ENCODE measurements around the gene RBP7.
"Not testable (repeated sequence)": the region's sequence is repeated elsewhere in the genome, so short reads cannot be mapped to it uniquely, and the experiment has no call there.

The RBP7 gene

DNA sequence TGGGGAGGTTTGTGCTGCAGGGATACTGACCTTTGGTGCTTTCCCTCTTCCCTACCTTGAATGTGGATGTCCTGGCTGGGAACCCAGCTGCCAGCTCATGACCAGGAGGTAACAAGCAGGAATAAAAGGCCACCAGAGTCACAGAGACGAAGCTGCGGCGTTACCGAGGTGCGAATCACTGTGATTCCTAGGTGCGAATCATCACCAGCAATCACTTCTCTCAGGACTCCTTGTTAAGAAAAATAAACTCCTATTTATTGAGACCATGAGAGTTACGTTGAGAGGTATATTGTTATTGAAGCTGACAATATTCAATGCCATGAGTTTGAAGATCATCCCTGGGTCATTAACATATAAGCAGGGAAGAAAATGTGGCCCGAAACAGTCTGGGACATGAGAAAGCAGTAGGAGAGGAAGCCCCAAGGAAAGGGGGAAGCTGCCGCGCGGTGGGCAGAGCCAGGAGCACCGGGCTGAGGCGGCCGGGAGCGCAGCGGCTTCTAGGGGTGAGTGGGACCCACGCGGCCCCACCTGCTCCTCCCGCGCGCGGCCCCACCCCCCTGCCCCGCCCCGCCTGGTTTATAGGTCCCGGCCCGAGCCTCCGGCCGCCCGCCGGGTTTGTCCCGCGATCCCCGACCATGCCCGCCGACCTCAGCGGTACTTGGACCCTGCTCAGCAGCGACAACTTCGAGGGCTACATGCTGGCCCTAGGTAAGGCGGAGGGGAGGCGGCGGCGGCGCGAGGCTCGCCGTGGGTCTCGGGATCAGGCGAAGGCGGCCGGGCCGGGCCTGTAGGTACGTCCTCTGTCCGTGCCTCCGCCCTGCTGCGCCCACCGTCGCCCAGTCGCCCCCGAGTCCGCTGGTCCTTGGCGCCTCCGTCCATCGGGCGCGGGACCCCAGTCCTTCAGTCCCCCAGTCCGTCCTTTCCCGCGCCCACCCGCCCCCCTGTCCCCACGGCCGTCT lies at the start of gene RBP7:
Gene RBP7 (plus strand): TSS at position 605 of the 959 bp plus-strand sequence. CDS start 31 bp downstream, at position 636.
- DNase-seq = no peak

DNA sequence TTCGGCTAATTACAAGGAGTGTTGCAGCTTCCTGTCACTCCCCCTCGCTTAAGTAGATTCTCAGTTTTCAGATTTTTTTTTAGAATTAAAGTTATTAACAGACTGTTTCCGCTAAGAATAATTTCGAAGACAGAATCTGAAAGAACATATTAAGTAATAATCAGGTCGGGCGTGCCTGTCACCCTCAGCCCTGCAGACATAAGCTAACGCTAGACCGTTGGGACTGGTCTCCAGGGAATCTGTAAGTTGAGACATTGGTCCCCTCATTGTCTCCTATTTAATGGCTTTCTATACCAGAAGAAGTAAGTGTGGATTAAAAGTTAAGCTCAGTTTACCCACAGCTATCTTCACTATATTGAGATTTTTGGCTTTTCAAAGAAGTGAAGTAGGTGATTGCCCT lies 39.3 kb upstream of the RBP7 start:
- DNase-seq = peak; percentile 10

DNA sequence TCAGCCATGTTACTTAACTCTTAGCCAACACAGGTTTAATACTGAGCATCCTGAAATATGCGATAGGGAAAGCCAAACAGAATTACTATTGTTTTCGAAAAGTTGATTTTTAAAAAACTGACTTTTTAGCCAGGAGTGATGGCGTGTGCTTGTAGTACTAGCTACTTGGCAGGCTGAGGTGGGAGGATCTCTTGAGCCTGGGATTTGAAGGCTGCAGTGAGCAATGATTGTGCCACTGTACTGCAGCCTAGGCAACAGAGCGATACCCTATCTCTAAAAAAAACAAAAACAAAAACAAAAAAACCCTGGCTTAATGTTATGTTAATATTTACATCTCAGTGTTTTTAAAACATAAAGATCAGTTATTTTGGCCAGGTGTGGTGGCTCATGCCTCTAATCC lies 37.0 kb upstream of the RBP7 start:
- no peak for DNase-seq

DNA sequence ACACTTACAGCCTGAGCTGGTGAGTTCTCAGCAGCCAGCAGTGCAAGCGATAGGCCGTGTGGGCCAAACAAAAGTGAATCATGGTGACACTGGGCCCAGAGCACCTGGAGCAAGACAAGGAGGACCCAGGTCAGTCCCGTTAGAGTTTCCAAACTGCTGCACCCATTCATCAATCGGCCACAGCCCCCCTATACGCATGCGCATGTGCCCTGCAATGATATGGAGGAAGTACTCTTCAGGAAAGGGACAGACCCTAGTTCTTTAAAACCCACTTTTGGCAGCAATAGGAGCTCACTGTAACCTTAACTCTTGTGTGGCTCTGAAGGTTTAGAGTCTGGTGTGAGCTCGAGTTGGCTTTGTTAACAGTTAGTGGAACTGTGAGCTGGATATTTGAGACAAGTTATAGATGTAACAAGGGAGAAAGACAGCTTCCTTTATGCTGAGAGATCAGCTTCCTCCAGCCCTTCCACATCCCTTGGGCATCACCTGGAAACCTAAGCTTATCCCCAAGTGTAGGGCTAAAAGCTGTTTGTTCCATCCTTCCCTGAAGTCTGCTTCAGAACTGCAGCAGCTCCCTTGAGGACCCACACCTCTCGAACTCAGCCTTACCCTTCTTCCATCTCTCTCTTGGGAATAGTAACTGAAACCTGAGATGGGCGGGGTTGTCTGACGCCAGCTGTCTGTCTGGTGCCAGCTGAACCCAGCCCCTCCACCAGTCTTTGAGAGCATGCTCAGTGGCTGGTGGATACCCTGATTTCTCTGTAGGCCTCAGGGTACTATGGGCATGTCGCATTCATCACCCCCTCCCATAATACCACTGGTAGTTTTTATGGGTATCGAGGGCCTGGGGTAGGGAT lies 36.1 kb upstream of the RBP7 start:
- peak; percentile 74 for DNase-seq

DNA sequence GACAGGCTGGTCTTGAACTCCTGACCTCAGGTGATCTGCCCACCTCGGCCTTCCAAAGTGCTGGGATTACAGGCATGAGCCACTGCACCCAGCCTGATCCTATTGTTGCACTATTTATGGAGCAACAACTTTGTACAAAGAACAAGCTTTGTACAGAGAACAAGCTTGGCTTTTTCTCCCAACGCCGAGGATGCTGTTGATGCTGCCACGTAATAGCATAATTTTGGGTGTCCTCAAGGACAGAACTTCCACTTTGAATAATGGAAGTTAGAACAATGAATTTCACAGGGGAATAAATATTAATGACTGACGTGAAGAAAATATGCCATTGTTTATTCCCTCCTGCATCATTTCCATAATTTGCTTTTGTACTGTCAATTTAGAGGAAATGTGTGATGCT lies 12.8 kb upstream of the RBP7 start:
- DNase-seq = no peak

DNA sequence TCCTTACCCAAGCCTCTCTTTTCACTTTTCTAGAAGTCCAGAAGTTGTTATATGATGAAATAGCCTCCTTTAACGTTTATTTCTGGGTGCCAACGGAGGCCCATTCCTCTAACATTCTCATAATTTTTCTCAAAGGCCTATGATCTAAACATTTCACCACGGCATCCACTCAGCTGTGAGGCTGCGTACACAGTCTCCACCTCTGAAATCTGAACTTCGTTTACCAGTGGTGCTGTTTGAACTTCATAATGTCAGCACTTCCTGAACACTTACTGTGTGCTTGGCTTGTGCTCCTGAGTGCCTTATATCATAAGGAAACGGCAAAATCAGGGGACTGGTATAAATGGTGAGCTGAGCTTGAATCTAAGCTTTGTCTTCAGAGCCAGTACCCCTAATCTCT lies 12.0 kb upstream of the RBP7 start:
- DNase-seq = no peak

DNA sequence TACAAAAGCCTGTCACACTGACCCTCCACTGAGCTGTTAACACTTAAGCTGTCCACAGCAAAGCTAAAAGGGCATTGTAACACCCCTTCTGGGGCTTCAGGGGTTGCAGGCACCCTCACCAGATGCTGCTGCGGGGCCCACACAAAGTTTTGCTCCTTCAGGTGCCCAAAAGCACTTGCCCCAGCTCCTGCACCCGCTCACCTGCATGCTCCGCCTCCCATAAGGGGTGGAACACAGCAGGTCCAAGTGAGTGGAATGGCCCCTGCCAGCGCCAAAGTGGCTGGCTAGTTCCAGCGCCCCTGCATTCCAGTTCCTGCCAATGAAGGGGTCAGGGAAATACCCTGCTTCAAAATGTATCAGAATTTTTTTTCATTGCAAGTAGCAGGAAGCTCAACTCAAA lies 7.3 kb upstream of the RBP7 start:
- no peak for DNase-seq

DNA sequence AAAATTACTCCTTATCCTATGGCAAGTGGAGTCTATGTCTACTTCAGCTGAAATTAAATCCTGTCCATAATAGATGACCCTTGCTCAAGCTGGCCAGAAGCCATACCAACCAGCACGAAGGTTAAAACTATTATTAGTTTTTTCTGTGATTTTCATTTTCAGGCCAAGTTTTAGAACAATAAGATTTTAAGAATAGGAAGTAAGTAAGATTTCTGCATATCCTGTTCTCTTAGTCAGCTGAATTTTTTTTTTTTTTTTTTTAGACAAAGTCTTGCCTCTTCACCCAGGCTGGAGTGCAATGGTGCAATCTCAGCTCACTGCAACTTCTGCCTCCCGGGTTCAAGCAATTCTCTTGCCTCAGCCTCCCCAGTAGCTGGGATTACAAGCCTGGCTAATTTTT lies 6.1 kb upstream of the RBP7 start:
- DNase-seq = no peak

DNA sequence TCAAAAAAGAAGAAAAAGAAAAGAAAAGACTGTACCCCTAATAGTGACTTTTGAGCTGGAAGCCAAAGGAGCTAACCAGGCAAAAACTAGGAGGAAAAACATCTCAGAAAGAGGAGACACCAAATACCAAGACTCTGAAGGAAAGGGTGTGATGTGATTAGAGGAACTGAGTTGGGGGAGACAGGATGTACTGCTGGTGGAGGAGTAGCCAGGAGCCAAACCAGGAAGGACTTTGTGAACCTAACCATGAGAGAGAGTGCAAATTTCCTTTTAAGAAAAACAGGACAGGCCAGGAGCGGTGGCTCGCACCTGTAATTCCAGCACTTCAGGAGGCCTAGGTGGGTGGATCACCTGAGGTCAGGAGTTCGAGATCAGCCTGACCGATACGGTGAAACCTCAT lies 4.1 kb upstream of the RBP7 start:
- no peak for DNase-seq

DNA sequence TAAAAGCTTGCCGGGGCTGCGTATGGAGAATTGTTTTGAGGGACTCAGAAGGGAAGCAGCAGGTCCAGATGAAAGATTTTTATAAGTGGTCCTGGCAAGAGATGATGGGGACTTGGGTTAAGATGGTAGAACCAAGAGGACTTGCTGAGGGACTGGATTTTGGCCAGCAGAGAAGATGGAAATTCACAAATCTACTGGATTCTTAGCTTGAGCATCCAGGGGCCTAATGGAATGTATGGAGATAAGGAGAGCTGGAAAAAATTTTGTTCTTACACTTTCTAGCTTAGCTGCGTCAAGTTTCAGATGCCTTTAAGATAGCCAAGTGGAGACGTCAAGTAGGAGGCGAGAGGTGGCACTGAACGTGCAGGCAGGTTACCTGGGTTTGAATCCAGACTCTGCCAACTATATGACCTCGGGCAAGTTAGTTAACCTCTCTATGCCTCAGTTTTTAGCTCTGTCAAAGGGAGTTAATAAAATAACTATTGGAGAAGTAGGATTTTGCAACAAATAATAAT lies 3.4 kb upstream of the RBP7 start:
- no peak for DNase-seq

DNA sequence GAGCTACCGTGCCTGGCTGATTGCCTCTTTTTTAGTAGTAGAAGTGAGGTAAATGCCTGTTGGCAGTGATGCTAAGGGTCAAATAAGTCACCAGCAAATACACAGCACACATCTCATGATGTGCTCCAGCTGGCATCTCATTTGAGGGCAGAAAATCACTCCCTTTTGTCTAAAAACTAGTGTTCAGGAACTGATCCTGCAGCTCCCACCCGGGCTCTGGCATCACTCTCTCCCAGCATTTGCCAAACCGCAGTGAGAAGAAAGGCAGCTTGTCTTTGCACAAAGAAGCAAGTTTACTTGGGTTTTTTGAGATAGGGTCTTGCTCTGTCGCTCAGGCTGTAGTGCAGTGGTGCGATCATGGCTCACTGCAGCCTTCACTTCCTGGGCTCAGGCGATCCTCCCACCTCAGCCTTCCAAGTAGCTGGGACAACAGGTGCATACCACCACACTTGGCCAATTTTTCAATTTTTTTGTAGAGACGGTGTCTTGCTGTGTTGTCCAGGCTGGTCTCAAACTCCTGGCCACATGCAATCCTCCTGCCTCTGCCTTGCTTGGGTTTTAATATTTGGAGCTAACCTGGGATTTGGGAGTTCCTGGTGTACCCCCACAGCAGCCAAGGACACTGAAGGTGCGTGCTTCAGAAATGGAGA lies 4.1 kb downstream of the RBP7 start:
- DNase-seq = no peak

DNA sequence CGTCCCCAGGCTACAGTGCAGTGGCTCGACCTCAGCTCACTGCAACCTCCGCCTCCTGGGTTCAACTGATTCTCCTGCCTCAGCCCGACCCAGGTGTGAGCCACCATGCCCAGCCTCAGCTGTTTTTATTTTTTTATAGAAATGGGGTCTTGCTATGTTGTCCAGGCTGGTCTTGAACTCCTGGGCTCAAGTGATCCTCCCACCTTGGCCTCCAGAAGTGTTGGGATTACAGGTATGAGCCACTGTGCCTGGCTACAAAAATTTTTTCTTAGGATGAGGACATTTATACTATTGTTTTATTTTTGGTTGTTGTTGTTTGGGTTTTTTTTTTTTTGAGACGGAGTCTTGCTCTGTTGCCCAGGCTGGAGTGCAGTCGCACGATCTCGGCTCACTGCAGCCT lies 8.2 kb downstream of the RBP7 start:
- not testable (repeated sequence) for DNase-seq

DNA sequence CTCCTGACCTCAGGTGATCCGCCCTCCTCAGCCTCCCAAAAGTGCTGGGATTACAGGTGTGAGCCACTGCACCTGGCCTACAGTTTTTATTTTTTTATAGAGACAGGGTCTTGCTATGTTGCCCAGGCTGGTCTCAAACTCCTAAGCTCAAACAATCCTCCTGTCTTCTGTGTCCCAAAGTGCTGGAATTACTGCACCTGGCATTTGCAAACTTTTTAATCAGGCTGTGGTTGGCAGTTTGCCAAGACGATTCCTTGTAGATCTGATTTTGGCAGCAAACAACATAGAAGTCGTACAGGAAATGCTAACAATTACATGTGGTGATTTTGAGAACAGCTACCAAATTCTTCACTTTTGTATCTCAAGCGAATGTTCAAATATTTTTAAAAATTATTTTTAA lies 10.1 kb downstream of the RBP7 start:
- DNase-seq = no peak

DNA sequence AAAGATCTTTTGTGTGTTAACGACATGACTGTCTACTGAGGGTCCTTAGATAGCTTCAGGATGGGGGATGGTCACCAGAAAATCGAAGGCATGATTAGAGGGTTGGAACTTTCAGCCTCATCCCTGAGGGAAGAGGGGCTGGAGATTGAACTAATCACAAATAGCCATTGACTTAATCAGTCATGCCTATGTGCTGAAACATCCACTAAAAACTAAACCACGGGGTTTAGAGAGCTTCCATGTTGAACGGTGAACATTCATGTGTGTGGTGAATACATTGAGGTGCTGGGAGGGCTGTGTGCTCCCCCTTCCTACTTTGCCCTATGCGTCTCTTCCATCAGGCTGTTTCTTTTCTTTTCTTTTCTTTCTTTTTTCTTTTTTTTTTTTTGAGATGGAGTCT lies 17.0 kb downstream of the RBP7 start:
- DNase-seq = no peak

DNA sequence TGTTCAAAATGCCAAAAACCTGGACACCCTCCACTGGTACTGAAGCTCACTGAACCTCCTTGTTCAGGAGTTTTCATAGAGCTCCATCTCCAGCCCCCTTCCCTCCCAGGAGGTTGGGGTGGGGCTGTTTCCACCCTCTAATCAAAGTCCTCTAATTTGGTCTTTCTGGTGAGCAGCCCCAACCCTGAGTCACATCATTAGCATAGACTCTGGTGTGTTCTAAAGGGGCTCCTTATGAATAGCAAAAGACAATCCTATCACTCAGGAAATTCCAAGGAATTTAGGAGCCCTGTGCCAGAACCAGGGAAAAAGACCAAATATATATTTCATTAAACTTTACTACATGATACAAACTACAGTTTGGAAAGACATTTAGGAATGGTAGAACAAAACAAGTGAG lies 22.5 kb downstream of the RBP7 start:
- no peak for DNase-seq

DNA sequence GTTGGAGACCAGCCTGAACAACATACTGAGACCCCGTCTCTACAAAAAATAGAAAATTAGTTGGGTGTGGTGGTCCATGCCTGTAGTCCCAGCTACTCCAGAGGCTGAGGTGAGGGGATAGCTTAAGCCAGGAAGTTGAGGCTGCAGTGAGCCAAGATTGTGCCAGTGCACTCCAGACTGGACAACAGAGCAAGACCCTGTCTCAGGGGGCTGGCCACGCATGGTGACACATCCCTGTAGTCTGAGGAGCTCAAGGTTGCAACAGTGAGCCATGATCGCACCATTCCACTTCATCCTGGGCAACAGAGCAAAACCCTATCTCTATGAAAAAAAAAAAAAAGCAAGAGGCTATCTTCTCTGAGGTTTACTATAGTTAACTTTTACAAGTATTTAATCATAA lies 23.1 kb downstream of the RBP7 start:
- DNase-seq = no peak

DNA sequence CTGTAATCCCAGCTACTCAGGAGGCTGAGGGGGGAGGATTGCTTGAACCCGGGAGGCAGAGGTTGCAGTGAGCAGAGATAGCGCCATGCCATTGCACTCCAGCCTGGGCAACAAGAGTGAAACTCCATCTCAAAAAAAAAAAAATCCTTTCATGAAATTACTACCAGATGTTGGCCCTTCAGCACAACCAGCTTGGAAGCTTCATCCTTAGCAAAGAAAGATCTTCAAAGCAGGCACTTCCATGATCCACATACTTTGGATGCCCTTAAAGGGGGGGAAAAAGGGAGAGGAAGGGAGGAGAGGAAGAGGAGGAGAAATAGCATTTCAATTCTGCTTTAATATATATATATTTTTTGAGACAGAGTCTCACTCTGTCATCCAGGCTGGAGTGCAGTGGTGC lies 23.6 kb downstream of the RBP7 start:
- DNase-seq = not testable (repeated sequence)

DNA sequence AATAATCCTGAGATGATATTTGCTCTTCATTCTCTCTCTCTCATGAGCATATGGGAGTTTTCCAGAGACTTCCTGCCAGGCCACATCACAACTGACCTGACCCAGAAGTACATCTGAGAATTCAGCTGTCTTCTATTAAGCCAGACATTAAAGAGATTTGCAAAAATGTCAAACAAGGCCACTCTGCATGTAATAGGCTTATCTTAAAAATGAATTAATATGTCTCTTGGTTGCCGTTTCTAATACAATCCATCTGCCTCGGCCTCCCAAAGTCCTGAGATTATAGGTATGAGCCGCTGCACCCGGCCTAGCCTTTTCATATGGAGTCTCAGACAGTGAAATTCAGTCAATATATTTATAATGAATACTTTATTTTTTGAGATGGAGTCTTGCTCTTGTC lies 25.0 kb downstream of the RBP7 start:
- not testable (repeated sequence) for DNase-seq

DNA sequence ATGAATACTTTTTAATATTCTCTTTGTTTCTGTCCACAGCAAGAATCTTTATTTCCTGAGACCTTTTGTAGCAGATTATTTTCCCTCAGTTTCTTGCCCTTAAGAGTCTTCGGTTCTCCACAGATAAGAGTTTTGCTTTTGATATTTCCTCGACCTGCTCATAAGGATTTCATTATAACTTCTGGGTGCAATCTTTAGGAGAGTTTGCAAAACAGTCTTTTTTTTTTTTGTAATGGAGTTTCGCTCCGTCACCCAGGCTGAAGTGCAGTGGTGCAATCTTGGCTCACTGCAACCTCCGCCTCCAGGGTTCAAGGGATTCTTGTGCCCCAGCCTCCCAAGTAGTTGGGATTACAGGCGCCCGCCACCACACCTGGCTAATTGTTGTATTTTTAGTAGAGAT lies 25.6 kb downstream of the RBP7 start:
- no peak for DNase-seq

DNA sequence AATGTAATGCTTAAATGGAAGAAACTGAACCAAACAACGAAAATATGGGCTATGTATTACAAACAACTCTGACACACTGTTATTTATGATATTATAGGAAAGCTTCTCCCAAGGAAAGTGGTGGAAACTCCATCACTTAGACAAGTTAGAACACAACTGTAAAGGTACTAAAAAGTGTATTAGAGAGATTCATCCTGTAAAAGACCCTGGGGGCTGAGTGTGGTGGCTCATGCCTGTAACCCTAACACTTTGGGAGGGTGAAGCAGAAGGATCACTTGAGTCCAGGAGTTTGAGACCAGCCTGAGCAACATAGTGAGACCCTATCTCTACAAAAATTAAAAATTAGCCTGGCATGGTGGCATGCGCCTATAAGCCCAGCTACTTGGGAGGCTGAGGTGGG lies 28.3 kb downstream of the RBP7 start:
- no peak for DNase-seq

DNA sequence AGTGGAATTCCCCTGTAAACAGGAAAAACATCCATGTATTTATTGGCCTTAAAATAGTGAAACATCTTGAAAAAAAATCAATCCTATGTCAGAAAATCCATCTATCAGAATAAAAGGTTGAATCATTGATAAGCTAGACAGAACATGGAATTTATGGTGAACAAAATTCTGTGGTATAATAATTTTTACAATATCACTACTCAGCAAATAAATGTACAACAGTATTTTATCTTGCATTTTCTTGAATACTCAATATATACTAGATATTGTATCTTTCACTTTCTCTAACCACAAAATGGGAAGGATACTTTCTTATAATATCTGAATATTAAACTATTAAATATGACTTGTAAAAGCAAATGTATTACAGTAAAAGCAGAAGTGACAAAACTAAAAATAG lies 30.0 kb downstream of the RBP7 start:
- no peak for DNase-seq

DNA sequence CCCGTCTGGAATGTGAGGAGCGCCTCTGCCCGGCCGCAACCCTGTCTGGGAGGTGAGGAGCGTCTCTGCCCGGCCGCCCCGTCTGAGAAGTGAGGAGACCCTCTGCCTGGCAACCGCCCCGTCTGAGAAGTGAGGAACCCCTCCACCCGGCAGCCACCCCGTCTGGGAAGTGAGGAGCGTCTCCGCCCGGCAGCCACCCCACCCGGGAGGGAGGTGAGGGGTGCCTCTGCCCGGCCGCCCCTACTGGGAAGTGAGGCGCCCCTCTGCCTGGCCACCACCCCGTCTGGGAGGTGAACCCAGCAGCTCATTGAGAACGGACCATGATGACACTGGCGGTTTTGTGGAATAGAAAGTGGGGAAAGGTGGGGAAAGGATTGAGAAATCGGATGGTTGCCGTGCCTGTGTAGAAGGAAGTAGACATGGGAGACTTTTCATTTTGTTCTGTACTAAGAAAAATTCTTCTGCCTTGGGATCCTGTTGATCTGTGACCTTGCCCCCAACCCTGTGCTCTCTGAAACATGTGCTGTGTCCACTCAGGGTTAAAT lies 32.0 kb downstream of the RBP7 start:
- not testable (repeated sequence) for DNase-seq

DNA sequence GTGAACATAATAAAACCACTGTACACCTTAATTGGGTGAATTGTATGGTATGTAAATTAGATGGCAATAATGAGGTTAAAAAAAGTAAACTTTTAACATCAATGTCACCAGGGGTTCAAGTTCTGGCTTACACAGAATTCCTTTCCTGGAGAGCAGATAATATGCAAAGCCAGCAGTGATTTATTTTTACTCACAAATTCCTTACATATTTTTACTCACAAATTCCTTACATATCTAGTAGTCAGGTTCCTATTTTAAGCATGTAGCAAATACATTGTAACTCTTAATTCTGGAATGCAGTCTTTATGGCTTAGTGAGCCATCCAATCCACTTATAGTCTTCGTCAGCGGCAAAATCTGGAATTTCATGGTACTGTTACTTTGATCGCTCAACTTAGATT lies 34.4 kb downstream of the RBP7 start:
- DNase-seq = no peak

All from NCI-H1436 treated with DMSO at 0.1 percent for 48 hours (cell line).